Renal pelvis (tissue), 4 donors: Measurements from ENCODE around the gene OMG. TPM values are rescaled to one million over a fixed set of nuclear protein-coding genes. Genes with fewer than 3 reads are reported as not detected.
"Not testable (repeated sequence)": the region's sequence is repeated elsewhere in the genome, so short reads cannot be mapped to it uniquely, and the experiment has no call there.

Experiments used
- DNase-seq: peaks from one replicate; pipeline ENCODE4 v3.0.0-alpha.2; 2013
- polyA plus RNA-seq, 3 donors: library from polyadenylated mRNA; unstranded; fragments of 120-200 nt; gene quantifications; one replicate each; pipeline ENCODE4 v1.2.1, GENCODE V29; 2013; ENCODE audit not compliant: insufficient read length in 3 of 3

OMG gene
- polyA plus RNA-seq, 3 donors: 0.35 to 0.41 (median 0.37) TPM

DNA sequence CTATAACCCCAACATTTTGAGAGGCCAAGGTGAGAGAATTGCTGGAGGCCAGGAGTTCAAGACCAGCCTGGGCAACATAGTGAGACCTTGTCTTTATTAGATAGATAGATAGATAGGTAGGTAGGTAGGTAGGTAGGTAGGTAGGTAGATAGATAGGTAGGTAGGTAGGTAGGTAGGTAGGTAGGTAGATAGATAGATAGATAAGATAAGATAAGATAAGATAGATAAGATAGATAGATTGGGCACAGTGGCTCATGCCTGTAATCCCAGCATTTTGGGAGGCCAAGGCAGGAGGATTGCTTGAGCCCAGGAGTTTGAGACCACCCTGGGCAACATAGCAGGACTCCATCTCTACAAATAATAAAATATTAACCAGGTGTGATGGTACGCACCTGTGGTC, 34.1 kb downstream of the OMG start:
- not testable (repeated sequence) for DNase-seq

DNA sequence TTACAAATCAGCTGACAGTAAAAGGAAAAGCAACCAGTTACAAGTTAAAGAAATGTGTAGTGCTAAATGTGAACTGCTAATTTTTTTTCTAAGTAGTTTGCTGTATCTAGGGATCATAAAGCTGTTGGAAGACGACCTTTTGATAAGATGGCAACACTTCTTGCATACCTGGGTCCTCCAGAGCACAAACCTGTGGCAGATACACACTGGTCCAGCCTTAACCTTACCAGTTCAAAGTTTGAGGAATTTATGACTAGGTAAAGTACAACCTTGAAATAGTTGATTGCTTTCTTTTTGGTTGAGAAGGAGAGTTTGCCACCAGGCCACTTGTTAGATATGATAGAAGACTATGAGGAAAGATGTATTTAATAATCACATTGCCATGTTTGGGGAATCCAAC, 35.4 kb downstream of the OMG start:
- no peak for DNase-seq

DNA sequence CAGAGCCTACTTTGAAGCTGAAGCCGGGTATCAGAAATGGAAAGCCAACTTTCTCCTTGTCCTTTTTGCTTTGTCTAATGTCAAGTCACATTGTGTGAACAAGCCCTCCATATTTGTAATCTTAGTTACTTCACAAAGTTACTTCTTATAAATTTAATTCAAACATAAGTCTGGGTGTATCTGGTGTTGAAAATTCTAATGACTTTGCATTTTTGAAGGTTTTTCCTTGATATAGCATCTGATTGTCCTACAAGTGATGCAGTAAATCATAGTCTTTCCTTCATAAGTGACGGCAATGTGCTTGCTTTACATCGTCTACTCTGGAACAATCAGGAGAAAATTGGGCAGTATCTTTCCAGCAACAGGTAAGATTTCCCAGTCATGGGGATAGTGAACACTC, 36.9 kb downstream of the OMG start:
- no peak for DNase-seq

DNA sequence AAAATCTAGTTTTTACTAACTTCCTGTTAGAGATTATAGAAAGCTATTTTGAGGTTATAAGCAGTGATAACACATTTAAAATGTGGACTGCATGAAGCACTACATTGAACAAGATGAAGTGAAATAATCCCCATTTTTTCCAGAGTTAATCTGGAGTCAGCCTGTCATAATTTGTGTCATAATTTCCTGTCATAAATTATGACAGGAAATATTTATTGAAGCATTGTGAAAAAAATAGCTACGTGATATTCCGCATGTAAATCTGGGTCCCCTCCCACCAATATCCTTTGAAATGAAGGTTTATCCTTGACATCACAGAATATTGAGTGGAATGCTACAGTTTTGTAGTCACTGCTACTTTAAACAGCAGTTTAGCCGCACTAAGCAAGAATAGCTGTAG, 40.1 kb downstream of the OMG start:
- no peak for DNase-seq

DNA sequence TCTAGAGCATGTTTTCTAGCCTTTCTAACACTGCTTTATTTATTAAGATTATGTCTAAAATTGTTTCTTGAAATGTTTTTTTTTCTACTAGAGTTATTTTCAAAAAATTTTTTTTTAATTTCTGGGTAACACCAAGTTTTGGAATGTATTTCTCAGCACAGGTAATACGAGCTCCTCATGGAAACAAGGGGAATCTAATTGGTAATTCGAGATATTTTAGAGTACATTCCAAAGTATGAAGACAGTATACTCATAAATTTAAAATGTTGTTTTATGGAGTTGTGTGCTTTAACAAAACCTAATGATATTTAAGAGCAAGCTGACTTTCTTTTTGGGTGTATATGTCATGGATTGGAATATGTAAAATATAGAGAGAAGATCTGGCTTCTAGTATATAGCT, 42.4 kb downstream of the OMG start:
- DNase-seq: no peak

DNA sequence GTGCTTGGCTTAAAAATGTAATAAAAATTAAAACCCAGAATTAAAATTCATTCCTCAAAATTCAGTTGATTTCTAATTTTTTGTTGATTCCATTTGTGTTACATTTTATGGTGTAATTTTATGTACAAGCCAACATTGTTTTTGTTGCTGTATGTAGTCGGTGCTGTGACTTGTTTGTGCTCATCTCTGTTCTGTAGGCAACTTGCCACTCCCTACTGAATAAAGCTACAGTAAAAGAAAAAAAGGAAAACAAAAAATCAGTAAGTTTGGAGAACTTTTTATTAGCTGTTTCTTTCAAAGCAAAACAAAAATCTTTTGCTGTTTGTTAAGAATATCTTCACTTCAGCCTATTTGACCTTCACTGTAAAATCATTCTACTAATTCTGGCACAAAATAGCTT, 44.3 kb downstream of the OMG start:
- DNase-seq: no peak

DNA sequence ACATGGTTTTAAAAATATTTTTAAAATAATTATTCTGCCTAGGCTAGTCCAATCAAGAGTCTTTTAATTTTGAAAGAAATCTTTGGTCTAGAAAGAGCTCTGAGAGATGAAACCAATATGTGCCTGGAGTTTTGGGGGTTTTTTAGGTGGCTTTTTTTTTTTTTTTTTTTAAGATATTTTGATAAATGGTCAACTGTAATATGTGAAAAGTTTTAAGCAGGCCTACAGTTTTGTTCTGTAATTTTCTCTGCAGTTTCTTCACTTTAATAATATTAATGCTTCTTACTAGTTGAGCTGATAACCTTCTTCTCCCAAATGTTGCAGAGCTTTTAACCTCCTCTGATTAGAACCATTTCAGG, 45.1 kb downstream of the OMG start:
- no peak for DNase-seq

DNA sequence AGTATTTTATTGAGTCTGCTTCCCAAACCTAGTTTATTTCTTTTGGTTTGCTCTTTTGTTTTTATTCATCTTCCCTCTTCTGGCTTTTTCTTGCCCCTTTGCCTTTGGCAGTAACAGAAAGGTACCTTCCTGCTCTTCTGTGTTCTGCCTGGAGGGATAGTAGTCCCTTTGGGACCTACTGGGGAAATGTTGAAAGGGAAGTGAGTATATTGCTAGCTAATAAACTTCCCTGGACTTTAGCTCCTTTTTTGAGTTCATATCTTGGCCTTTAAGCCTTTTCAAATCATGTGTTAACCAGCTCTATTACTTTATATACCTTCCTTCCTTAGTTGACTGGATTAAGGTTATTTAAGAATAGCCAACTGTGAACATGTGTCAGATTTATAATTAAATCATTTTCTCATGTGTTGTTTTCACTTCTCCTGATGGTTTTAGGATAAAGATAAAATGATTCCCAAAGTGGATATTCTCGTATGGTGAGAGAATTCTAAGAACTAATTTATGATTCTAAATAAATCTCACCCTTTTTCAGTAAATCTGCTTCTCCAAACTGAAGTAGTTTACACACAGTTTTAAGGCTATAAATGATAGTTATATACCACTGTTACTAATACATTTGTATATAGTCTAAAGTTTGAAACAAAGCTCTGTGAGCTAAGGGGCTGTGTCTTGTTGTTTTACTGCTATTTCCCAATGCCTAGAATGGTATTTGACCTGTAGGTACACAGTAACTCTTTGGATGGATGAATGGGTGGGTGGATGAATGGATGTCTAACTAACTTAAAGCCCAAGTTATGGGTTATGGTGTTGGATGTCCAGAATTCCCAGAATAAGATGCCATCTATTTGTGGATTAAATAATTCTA, 45.7 kb downstream of the OMG start:
- no peak for DNase-seq

DNA sequence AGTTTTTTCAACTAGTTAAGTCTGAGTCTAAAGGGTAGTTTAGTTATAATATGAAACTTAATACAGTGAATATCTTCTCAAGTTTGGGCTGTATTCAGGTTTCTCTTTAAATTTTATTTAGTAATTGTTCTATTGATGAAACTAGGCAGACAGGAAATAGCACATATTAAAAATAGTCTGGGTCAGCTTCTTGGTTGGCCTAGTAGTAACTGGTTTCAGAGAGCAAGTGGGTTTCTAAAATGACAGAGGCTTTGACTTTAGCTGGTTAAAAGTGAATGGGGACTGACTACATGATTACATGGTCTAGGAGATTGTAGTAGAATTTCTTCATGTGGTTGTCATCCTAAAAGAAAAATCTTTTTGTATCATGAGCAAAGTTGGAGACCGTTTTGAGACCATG, 46.8 kb downstream of the OMG start:
- DNase-seq: no peak

DNA sequence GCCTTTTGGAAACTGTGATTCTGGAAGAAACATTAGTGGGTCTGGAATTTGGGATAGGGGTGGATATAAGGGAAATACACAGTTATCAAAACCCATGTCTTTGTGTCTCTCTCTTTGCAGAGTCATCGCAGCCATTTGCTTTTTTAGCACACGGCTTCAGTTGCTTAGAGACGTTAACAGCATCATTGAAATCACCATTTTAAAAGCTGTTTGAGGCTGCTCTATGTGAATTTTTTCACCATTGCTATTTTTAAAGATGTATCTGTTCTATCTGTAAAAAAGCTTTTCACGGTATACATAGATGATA, 47.3 kb downstream of the OMG start:
- DNase-seq: no peak

DNA sequence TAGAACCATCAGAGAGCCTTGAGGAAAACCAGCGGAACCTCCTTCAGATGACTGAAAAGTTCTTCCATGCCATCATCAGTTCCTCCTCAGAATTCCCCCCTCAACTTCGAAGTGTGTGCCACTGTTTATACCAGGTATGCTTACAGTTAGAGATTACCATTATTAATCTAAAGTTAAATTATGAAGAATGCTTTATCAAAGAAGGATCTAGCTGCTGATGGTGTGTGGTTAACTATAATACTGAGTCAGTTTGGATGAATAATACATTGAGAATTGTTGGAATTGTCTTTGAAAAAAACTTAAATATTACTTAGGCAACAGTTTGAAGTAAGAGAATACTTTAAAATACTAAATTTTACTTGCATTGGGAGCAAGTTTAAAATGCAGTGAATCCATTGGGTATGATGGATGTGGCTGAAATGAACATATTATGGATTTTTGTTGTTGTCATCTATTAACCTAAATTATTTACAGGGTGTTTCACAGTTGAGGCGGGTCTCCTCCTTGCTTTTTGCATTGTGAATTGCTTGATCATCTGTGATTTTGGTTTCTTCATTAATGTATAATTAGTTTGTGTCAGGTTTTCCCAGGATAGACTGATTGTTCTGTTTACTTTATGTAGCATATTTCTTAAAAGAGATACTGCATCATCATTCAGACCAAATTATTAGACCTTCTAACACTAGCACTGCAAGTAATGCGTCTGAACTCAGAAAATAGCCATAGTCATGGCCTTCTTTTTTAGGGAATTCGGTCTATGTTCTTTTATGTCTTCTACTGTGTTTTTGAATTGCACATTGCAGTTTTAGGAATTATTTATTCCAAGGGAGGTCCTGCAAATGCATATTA, 47.8 kb downstream of the OMG start:
- no peak for DNase-seq

Other genes with a start within 250 kb of the OMG start
- 10 to 100 TPM; 36.5 to 52.8 (median 43.2) TPM for gene NF1, start 202.3 kb downstream of the OMG start, polyA plus RNA-seq
- gene EVI2B, start 16.8 kb upstream of the OMG start, polyA plus RNA-seq: 1 to 10 TPM; 1.2 to 3.1 (median 2.3) TPM
- 1 to 10 TPM; 1.3 to 1.7 (median 1.5) TPM for gene EVI2A, start 24.4 kb upstream of the OMG start, polyA plus RNA-seq
- gene RAB11FIP4, start 94.4 kb upstream of the OMG start, polyA plus RNA-seq: 10 to 100 TPM; 14.8 to 16.5 (median 15.5) TPM